Right renal pelvis (tissue), 4 donors: ENCODE data around the gene TGFB1I1. TPM values are rescaled to one million over a fixed set of nuclear protein-coding genes. Genes with fewer than 3 reads are reported as not detected.
"Not testable (repeated sequence)": the region's sequence is repeated elsewhere in the genome, so short reads cannot be mapped to it uniquely, and the experiment has no call there.

Experiments used
- DNase-seq, 4 donors: peaks; one replicate each; pipeline ENCODE4 v3.0.0-alpha.2; 2013; ENCODE audit warnings: low read depth in 4 of 4, low spot score in 3 of 4, missing footprints in 1 of 4
- polyA plus RNA-seq, 4 donors: library from polyadenylated mRNA; unstranded; fragments of 120-200 nt; gene quantifications; one replicate each; pipeline ENCODE4 v1.2.1, GENCODE V29; 2013; ENCODE audit not compliant: insufficient read length in 4 of 4

TGFB1I1 gene
- polyA plus RNA-seq, 4 donors: 43.0 to 49.6 (median 46.4) TPM

- peak; percentile 83 to 84 (median 84) for DNase-seq
Measured at GRCh38 chr16:31507929-31508705, 36.2 kb downstream of the TGFB1I1 start, which contains the start of gene RUSF1. RUSF1 (minus strand) TSS chr16:31508391; CDS start chr16:31508373, 18 bp downstream.

DNA sequence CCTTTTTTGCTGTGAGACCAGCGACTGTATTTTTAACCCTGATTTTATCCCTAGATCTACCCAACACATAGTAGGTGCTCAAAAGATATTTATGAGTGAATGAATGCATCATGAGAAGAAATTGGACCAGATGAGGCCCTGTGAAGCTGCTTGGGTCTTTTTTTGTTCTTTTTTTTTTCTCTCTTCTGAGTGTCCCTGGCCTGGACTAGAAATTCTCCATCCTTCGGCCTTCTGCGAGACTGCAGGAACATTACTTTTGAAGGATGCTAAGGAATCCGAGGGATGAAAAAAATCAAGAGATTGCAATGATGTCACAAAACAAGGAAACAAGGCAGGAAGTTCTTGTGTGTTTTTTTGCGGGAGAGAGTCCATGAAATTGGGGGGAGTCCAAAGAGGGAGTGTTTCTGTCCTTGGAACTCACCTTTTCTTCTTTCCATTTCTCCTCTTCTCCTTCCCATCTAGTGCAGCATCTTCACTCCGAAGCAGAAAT is 36.8 kb downstream of the TGFB1I1 start:
- no peak for DNase-seq

- DNase-seq: no peak
Measured at GRCh38 chr16:31513126-31513525, 41.2 kb downstream of the TGFB1I1 start.

DNA sequence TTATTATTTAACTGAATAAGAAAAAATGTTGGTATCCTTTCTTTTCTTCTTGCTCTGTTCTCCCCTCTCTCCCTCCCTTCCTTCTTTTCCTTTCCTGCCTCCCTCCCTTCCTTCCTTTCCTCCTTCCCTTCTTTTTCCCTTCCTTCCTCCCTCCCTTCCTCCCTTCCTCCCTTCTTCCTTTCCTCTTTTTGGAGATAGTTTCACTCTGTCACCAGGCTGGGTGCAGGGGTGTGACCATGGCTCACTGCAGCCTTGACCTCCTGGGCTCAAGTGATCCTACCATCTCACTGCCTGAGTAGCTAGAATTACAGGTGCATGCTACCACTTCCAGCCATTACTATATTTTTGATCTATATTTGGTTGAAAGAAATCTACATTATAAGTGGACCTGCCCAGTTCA is 41.9 kb downstream of the TGFB1I1 start:
- no peak for DNase-seq

GRCh38 chr16:31517800-31518402 is 45.9 kb downstream of the TGFB1I1 start:
- no peak for DNase-seq

- DNase-seq: no peak
Measured at GRCh38 chr16:31519759-31520431, 47.9 kb downstream of the TGFB1I1 start.

DNA sequence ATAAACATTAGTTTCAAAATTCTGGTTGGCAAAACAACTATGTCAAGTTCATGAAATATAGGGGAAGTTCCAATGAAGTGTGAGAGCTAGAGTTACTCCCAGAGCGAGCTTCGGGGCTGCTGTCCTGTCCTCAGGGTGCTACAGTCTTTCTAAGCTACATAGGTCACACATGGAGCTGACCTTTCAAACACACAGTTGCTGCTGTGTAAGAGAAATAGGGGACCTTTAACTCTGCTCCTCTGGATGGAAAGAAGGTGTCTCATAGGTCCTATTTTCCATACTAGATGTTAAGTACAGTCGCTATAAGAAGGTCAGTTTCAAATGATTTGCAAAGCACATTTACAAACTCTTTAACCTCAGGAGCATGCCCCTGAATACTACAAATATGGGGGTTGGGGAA is 49.4 kb downstream of the TGFB1I1 start:
- DNase-seq: no peak

GRCh38 chr16:31522071-31522470 is 50.1 kb downstream of the TGFB1I1 start:
- DNase-seq: no peak

GRCh38 chr16:31523768-31524167 is 51.8 kb downstream of the TGFB1I1 start:
- DNase-seq: not testable (repeated sequence)

- DNase-seq: no peak
Measured at GRCh38 chr16:31525113-31525512, 53.2 kb downstream of the TGFB1I1 start.

Other genes starting within 250 kb of the TGFB1I1 start
- gene ITGAM, start 212.2 kb upstream of the TGFB1I1 start, polyA plus RNA-seq: 1 to 10 TPM; 1.4 to 2.6 (median 1.8) TPM
- gene ITGAX, start 117.0 kb upstream of the TGFB1I1 start, polyA plus RNA-seq: 1 to 10 TPM in 2 of 4 donors, under 1 TPM in 2; 0.48 to 1.1 (median 0.89) TPM
- under 1 TPM; 0.07 to 0.29 (median 0.20) TPM for gene ITGAD, start 78.8 kb upstream of the TGFB1I1 start, polyA plus RNA-seq
- 1 to 10 TPM in 1 of 4 donors, under 1 TPM in 3; 0.66 to 1.6 (median 0.77) TPM for gene COX6A2, start 43.8 kb upstream of the TGFB1I1 start, polyA plus RNA-seq
- gene ZNF843, start 29.4 kb upstream of the TGFB1I1 start, polyA plus RNA-seq: 1 to 10 TPM; 2.7 to 3.4 (median 3.0) TPM
- gene ARMC5, start 12.7 kb upstream of the TGFB1I1 start, polyA plus RNA-seq: 10 to 100 TPM; 10.3 to 16.3 (median 11.2) TPM
- 10 to 100 TPM; 34.2 to 76.3 (median 46.1) TPM for gene SLC5A2, start 11.0 kb downstream of the TGFB1I1 start, polyA plus RNA-seq
- gene RUSF1, start 36.2 kb downstream of the TGFB1I1 start, polyA plus RNA-seq: 10 to 100 TPM; 71.6 to 95.0 (median 77.0) TPM
- gene AHSP, start 55.7 kb downstream of the TGFB1I1 start, polyA plus RNA-seq: 1 to 10 TPM; 5.9 to 7.6 (median 6.9) TPM